ENCODE measurements around the gene TMEM192.
A peak's percentile ranks its signal among the peaks of the same experiment; 100 is the strongest.
"Not testable (repeated sequence)": the region's sequence is repeated elsewhere in the genome, so short reads cannot be mapped to it uniquely, and the experiment has no call there.

Gene TMEM192

GRCh38 chr4:165092187-165092586 lies 20.5 kb downstream of the TMEM192 start:
- DNase-seq: not testable (repeated sequence)

DNA sequence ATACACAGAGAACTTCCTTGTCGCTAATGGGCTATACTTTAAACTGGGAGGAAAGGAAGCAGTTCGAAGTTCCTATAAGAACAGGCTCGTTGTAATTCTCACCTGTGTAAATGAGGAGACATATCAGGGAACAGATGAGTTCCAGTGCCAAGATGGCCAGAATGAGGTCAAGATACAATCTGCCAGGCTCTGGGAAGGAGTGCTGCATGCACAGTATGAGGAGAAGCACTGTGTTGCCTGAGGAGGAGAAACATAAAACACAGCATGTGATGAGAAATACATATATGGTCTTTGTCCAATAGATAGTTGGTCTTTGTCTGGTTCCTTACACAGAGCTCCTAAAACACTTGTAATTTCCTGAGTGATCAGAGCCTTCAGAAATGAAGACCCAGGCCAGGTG lies 24.3 kb downstream of the TMEM192 start:
- no peak for DNase-seq

DNA sequence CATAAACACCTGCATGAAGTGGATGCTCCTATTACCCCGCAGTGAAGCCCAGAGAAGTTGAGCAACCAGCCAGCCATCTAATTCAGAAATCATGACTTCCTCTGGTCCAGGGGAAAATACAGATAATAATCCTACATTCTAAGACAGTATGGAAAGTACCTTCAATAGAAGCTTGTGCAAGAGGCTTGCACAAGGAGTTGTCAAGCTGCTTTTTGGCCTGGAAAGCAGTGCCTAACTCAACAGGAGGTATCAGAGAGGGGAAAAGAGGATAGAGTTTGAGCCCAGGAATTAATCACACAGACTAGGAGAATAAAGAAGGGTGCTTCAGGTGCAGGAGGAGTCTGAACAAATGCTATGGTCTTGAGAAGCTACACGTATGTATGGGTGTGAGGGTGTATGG lies 26.7 kb downstream of the TMEM192 start:
- peak; percentile 14 for DNase-seq

DNA sequence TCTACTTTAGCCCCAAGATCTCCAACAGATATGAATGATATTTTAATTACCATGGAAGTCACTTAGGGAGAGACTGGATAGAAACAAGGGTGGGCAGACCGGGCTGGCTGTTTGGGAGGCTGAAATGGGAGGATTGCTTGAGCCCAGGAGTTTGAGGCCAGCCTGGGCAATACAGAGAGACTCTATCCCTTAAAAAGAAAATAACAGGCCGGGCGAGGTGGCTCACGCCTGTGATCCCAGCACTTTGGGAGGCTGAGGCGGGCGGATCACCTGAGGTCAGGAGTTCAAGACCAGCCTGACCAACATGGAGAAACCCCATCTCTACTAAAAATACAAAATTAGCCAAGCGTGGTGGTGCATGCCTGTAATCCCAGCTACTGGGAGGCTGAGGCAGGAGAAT lies 27.9 kb downstream of the TMEM192 start:
- not testable (repeated sequence) for DNase-seq

- no peak for DNase-seq
These were observed 33.2 kb downstream of the TMEM192 start for GRCh38 chr4:165079476-165079875.

- DNase-seq: no peak
These were observed 35.6 kb downstream of the TMEM192 start for GRCh38 chr4:165077034-165077578.

DNA sequence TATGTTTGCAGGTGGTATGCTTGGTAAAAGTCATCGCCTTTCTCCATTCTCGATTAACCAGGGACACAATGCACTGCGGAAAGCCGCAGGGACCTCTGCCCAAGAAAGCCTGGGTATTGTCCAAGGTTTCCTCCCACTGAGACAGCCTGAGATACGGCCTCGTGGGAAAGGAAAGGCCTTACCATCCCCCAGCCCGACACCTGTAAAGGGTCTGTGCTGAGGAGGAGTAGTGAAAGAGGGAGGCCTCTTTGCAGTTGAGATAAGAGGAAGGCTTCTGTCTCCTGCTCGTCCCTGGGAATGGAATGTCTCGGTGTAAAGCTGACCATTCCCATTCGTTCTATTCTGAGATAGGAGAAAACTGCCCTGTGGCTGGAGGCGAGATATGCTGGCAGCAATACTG lies 39.3 kb downstream of the TMEM192 start:
- DNase-seq: not testable (repeated sequence)

- no peak for DNase-seq
These were observed 42.1 kb downstream of the TMEM192 start for GRCh38 chr4:165070560-165070959.

DNA sequence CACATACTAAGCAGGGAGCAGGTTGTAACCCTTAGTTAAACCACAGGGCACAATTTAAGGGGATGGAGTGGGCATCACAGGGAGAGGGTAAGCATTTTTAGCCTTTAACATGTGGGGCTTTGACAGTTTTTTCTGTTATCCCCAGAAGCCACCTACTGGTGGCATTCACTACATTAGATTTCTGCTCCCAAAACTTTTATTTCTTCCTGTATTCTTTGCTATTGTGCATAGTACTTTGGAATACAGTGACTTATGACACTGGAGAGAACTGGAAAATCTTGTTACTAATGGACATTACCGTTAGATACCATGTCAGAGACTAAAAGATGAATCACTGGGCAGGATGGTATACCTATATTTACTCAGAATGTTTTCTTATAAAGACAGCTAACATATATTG lies 51.7 kb downstream of the TMEM192 start:
- DNase-seq: no peak

DNA sequence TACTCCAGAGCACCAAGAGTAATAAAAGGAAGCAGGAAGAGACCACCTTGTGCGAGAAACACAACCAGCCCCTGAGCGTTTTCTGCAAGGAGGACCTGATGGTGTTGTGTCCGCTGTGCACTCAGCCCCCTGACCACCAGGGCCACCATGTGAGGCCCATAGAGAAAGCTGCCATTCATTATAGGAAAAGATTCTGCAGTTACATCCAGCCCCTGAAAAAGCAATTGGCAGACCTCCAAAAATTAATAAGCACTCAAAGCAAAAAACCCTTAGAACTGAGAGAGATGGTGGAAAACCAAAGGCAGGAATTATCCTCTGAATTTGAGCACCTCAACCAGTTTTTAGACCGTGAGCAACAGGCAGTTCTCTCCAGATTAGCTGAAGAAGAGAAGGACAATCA lies 53.3 kb downstream of the TMEM192 start:
- no peak for DNase-seq

DNA sequence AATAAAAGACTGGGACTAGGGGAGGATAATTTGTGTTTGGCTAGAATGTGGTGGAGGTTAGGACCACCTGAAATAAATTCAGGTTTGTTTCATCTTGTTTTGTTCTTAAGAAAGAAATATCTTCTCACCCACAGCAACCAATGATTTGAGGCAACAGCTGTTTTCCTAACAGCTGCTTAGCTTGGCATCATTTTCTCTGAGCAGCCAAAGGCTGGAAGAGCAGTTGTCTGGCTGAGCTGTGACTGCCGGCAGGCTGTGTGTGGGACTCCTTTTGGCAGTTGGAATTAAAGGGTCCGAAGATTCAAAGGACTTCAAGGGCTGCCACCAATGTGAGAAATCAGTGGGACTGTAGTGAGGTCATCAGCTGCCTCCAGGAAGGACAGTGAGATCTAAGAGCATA lies 54.0 kb downstream of the TMEM192 start:
- DNase-seq: no peak

- no peak for DNase-seq
These were observed 57.1 kb downstream of the TMEM192 start for GRCh38 chr4:165055601-165056000.

DNA sequence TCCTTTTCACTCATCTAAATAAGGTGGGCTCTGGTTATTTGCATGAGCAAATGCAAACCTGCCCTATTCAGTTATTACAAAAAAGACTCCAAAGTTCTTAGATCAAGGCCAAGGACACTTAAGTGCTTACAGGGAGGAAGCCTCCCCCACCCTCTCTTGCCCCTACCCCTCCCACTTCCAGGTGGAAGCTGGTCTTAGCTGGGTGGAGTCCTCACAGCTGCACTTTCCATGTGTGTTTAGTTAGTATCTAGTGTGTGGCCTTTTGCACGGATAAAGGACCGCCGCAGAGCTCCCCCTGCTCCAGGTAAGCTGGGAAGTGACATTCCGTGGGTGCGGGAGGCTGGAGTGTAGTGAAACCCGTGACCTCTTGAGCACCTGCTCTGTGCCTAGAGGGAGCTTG lies 59.0 kb downstream of the TMEM192 start, which contains the start of gene TRIM75:
TRIM75 (plus strand) TSS at position 222 of the 400 bp plus-strand sequence. CDS start 5,282 bp downstream, outside the sequence.
- DNase-seq: no peak

- no peak for DNase-seq
These were observed 60.0 kb downstream of the TMEM192 start for GRCh38 chr4:165052627-165053026.

GRCh38 chr4:165048170-165048569 lies 64.5 kb downstream of the TMEM192 start:
- DNase-seq: no peak

DNA sequence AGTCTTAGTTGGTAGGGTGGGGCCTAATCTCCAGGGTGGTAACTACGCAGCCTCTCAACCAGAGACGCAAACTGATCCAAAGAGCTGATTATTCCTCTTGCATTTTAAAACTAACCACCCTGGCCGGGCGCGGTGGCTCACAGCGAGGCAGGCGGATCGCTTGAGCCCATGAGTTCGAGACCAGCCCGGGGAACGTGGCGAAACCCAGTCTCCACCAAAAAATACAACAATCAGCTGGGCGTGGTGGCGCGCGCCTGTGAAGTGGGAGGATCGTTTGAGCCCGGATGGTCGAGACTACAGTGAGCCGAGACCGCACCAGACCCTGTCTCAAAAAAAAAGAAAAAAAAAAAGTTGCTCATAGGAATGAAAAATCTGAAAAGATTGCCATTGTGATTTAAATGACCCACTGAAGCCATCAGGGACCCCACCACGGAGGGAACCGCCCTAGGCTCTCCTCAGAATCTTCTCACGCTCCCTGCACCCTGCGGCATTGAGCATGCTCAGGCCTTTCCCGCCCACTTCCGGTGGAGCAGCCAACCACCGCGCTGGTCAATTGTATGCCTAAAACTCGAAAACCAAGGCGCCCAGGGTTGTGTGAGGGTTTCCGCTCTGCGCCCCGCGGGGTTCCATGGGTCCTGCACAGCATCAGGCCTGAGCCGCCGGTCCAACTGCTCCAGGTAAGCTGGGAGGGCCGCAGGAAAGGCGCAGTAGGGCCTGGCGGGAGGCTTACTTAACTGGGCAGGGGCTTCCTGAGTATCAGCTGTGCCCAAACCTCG lies 81.0 kb downstream of the TMEM192 start, which contains the start of gene TRIM60:
TRIM60 (plus strand) TSS at position 564 of the 776 bp plus-strand sequence. CDS start 8,074 bp downstream, outside the sequence.
- DNase-seq: no peak

DNA sequence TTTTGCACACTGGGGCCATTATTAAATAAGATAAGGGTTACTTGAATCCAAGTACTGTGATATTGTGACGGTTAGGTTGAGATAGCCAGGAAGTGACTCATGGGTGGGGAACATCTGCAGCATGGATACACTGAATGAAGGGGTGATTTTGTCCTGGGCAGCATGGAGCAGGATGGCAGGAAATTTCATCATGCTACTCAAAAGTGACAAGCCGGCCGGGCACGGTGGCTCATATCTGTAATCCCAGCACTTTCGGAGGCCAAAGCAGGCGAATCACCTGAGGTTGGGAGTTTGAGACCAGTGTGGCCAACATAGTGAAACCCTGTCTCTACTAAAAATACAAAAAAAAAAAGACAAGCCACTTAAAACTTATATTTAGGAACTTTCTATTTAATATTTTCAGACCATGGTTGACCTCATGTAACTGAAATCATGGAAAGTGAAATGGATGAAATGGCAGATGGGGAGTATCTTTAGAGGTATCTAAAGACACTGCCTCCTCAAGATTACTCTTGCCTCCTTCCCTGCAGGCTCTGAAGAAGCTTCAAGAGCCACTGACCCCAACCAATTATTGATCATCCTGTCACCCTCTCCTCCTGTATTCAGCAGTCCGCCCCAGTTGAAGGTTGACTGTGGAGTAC lies 84.8 kb downstream of the TMEM192 start:
- DNase-seq: no peak

DNA sequence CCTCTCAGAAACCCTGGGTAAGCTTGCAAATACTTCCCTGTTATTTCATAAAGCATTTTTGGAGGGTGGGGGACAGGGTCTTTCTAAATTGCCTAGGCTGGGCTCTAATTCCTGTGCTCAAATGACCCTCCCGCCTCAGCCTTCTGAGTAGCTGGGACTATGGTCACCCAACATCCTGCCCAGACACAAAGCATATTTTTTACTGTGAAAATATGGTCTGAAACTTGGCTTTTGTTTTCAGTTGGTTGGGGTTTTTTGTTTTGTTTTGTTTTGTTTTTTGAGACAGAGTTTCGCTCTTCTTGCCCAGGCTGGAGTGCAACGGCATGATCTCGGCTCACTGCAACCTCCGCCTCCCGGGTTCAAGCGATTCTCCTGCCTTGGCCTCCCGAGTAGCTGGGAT lies 86.9 kb downstream of the TMEM192 start:
- not testable (repeated sequence) for DNase-seq

Measured in suppressor macrophage treated with lipopolysaccharide for 4 hours (primary cell).